Calu3 (cell line): ENCODE data around the gene ASB2. TPM values are rescaled to one million over a fixed set of nuclear protein-coding genes. Genes with fewer than 3 reads are reported as not detected.

ENCODE experiments used
- BruUV-seq: library from RNA; stranded (reverse); fragments of 400-500 nt; replicated peaks from 2 replicates; lab custom pipeline; 2021; lab: Mats Ljungman, UMichigan
- CTCF ChIA-PET: fragments of 300-600 bp; sonication (Branson Sonifier 250); formaldehyde crosslinking; loops from one replicate; lab custom pipeline; 2022; ENCODE audit warnings: antibody characterized with exemption; lab: Charles Lee
- DNase-seq: peaks from one replicate; pipeline ENCODE4 v3.0.0; 2022
- H3K27ac Mint-ChIP-seq: one replicate; pipeline ENCODE4 v1.8.0; 2022; ENCODE audit warnings: mixed read lengths; ENCODE audit not compliant: unreplicated experiment
- H3K27me3 Mint-ChIP-seq: one replicate; pipeline ENCODE4 v1.8.0; 2022; ENCODE audit warnings: mixed read lengths; ENCODE audit not compliant: unreplicated experiment
- H3K36me3 Mint-ChIP-seq: one replicate; pipeline ENCODE4 v1.8.0; 2022; ENCODE audit warnings: mild to moderate bottlenecking, moderate library complexity, mixed read lengths; ENCODE audit not compliant: insufficient read depth, unreplicated experiment
- H3K4me1 Mint-ChIP-seq: one replicate; pipeline ENCODE4 v1.8.0; 2022; ENCODE audit warnings: mild to moderate bottlenecking, low read depth, mixed read lengths; ENCODE audit not compliant: unreplicated experiment
- H3K4me3 Mint-ChIP-seq: one replicate; pipeline ENCODE4 v1.8.0; 2022; ENCODE audit warnings: mild to moderate bottlenecking, low read depth, moderate library complexity, mixed read lengths; ENCODE audit not compliant: unreplicated experiment
- H3K9me3 Mint-ChIP-seq: one replicate; pipeline ENCODE4 v1.8.0; 2022; ENCODE audit warnings: low read depth, mixed read lengths; ENCODE audit not compliant: unreplicated experiment
- CTCF ChIP-seq: fragments of 200-600 bp; IDR thresholded peaks from one replicate; pipeline ENCODE4 v1.8.0; 2022; ENCODE audit warnings: antibody characterized with exemption; ENCODE audit not compliant: unreplicated experiment
- intact Hi-C: fragments of 100-400 bp; cut with micrococcal nuclease; formaldehyde crosslinking; loops from one replicate; pipeline ENCODE4 v1.10.0; 2022; ENCODE audit not compliant: unreplicated experiment
- total RNA-seq: library from RNA; stranded (reverse); gene quantifications from 2 replicates; pipeline ENCODE4 v1.2.3, GENCODE V29; 2022

ASB2 gene
- total RNA-seq, 1 experiment from 2014 or later, result 0.19 TPM

- no peak for DNase-seq
- Mint-ChIP-seq H3K27ac (no peak overlapping the region), H3K9me3 (no peaks in the 10 kb centered on the region), H3K36me3 (no peaks in the 10 kb centered on the region), H3K4me1 (no peaks in the 10 kb centered on the region), H3K4me3 (no peak overlapping the region), H3K27me3 (peaks cover 53% of the 10 kb centered on the region)
- BruUV-seq, result no TSS peak
- CTCF ChIA-PET, result no interaction called here
- intact Hi-C loops, result no loop called here
- TF ChIP-seq CTCF, result no peak
These were observed 47.3 kb downstream of the ASB2 start for GRCh38 chr14:93929048-93929535.

GRCh38 chr14:93928184-93929047 is 48.0 kb downstream of the ASB2 start:
- Mint-ChIP-seq H3K9me3 (no peaks in the 10 kb centered on the region), H3K4me1 (no peaks in the 10 kb centered on the region), H3K4me3 (no peak overlapping the region), H3K27ac (no peak overlapping the region), H3K27me3 (peaks cover 48% of the 10 kb centered on the region), H3K36me3 (no peaks in the 10 kb centered on the region)
- no TSS peak for BruUV-seq
- TF ChIP-seq CTCF, result no peak
- no peak for DNase-seq
- CTCF ChIA-PET, result interaction anchor here (0.6 kb wide), 1 partner anchor 22 kb away, joined by 3 read pairs; no protein-coding TSS in a partner anchor
- intact Hi-C loops, result no loop called here

- H3K4me1 Mint-ChIP-seq, result no peaks in the 10 kb centered on the region
- H3K9me3 Mint-ChIP-seq, result no peaks in the 10 kb centered on the region
- DNase-seq, result no peak
- no TSS peak for BruUV-seq
- no peak overlapping the region for H3K4me3 Mint-ChIP-seq
- intact Hi-C loops, result no loop called here
- no peaks in the 10 kb centered on the region for H3K36me3 Mint-ChIP-seq
- peaks cover 48% of the 10 kb centered on the region for H3K27me3 Mint-ChIP-seq
- CTCF ChIA-PET, result no interaction called here
- H3K27ac Mint-ChIP-seq, result no peak overlapping the region
- no peak for TF ChIP-seq CTCF
These were observed 48.6 kb downstream of the ASB2 start for GRCh38 chr14:93927800-93928145.

- no TSS peak for BruUV-seq
- Mint-ChIP-seq H3K27me3 (peaks cover 44% of the 10 kb centered on the region), H3K36me3 (no peaks in the 10 kb centered on the region), H3K4me3 (no peak within 1 kb of the TSS), H3K4me1 (no peaks in the 10 kb centered on the region), H3K9me3 (no peaks in the 10 kb centered on the region), H3K27ac (no peak within 1 kb of the TSS)
- CTCF ChIA-PET, result interaction anchor here (3.7 kb wide), 1 partner anchor 9 kb away, joined by 13 read pairs; no protein-coding TSS in a partner anchor
- no peak for DNase-seq
- no peak for TF ChIP-seq CTCF
- intact Hi-C loops, result no loop called here
These were observed 49.2 kb downstream of the ASB2 start, which contains the start of gene FAM181A for GRCh38 chr14:93926873-93927799. Gene FAM181A, plus strand, starts transcription at chr14:93927344. Its CDS starts 942 bp downstream, at chr14:93928286.
